GM13976 (cell line): ENCODE measurements around the gene ARMH1.
A peak's percentile ranks its signal among the peaks of the same experiment; 100 is the strongest.

Experiments
- DNase-seq: peaks from one replicate; pipeline ENCODE4 v3.0.0; 2012; ENCODE audit warnings: low spot score
- CTCF ChIP-seq: IDR thresholded peaks from 2 replicates; pipeline ENCODE4 v1.5.1; 2012; ENCODE audit warnings: borderline replicate concordance, mild to moderate bottlenecking; ENCODE audit not compliant: insufficient read depth; ENCODE audit errors: extremely low read depth, missing control alignments, control extremely low read depth
- in situ Hi-C: fragments of 300-500 bp; cut with MboI; formaldehyde crosslinking; loops from one replicate; pipeline ENCODE4 v1.12.0; 2022; ENCODE audit warnings: low sequenced_read_pairs, mixed read lengths, inconsistent platforms; ENCODE audit not compliant: unreplicated experiment

Gene ARMH1

GRCh38 chr1:44717156-44717555 lies 42.6 kb downstream of the ARMH1 start:
- in situ Hi-C loops, result no loop called here
- no peak for DNase-seq
- no peak for TF ChIP-seq CTCF

DNA sequence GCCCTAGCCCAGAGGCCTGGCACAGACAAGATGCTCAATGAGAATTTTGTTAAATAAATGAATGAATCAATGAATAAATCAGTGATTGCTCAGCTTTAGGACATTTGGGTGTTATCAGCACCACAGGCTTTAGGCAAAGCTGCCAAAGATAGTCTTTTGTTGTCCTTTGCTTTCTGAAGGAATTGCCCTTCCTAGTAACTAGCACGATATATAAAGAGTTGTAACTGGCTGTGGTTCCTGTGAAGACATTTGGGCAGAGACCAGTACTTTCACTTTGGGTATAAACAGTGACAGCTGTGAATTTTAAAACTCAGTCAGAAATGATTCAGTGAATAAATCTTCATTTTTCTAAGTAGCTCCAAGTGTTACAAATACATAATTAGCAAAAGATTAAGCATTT lies 43.1 kb downstream of the ARMH1 start:
- in situ Hi-C loops, result no loop called here
- DNase-seq, result no peak
- no peak for TF ChIP-seq CTCF

GRCh38 chr1:44718091-44718490 lies 43.6 kb downstream of the ARMH1 start:
- in situ Hi-C loops, result no loop called here
- TF ChIP-seq CTCF, result no peak
- no peak for DNase-seq

- in situ Hi-C loops, result no loop called here
- TF ChIP-seq CTCF, result no peak
- no peak for DNase-seq
Measured at GRCh38 chr1:44719318-44719717, 44.8 kb downstream of the ARMH1 start.

GRCh38 chr1:44720281-44720680 lies 45.8 kb downstream of the ARMH1 start:
- DNase-seq, result no peak
- in situ Hi-C loops, result no loop called here
- no peak for TF ChIP-seq CTCF

- in situ Hi-C loops, result no loop called here
- peak; percentile 82 for DNase-seq
Measured at GRCh38 chr1:44721485-44722361, 47.2 kb downstream of the ARMH1 start.

More at GRCh38 chr1:44721485-44722361, 47.2 kb downstream of the ARMH1 start:
- no peak for TF ChIP-seq CTCF
